Mammary epithelial cell (primary cell): ENCODE data around the gene KRTDAP.

Experiments used
- EZH2 ChIP-seq: IDR thresholded peaks from 2 replicates; pipeline ENCODE4 v1.6.1; 2012; ENCODE audit warnings: low read length, inconsistent platforms, borderline replicate concordance
- TF ChIP-seq, protein P1 (sequence below), 2 donors: IDR thresholded peaks in 1 of 2; conservative IDR thresholded peaks in 1 of 2; 2 replicates each; pipeline ENCODE4 v1.5.1; 2011 to 2012; ENCODE audit warnings: inconsistent platforms in 2 of 2, low read length in 2 of 2, mild to moderate bottlenecking in 2 of 2, control low read depth in 1 of 2, low read depth in 1 of 2; ENCODE audit not compliant: insufficient read depth in 1 of 2; ENCODE audit errors: extremely low read depth in 1 of 2

DNA sequence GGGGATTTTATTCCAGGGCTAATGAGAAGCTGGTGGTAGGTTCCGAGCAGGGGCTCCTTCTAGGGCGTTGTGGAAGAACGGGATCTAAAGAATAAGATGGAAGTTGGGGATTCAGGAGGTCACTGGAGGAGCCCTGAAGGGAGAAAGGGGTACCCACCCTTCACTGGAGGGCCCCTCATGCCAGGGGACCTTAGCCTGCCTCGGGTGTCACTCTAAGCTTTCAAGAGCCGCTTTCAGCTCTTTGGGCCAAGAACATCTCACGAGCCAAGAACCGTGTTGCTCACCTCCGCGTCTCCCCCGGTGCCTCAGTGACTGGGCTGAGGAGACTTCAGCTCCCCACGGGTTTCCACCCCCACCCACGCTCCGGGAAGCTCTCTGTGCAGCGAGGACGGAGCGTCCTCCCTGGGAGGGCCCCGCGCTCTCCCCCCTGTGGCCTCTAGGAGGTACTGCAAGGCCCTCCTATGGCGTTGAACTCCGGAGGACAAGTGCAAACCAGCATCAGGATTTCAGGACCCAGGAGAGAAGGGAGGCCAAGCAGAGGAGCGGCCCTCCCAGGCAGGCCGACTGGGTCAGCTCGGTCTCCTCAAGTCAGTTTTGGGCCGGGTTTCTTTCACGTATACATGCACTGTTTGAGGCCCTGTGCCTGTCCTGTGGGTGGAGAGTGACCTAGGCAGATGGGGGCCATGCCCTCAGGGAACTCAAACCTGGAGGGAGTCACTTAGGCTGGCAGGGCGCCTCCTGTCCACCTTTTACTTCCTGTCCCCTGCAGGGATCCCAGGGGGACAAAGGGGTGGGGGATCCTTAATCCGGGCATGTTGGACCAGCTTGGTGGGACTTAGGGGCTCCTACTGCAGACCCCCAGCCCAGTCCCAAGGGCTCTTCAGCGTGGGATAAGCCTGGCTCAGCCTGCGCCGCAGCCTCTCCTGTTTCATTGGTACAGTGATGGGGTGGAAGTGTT lies 5.1 kb upstream of the KRTDAP start:
- no peak for TF ChIP-seq EZH2
- TF ChIP-seq, protein P1, sequence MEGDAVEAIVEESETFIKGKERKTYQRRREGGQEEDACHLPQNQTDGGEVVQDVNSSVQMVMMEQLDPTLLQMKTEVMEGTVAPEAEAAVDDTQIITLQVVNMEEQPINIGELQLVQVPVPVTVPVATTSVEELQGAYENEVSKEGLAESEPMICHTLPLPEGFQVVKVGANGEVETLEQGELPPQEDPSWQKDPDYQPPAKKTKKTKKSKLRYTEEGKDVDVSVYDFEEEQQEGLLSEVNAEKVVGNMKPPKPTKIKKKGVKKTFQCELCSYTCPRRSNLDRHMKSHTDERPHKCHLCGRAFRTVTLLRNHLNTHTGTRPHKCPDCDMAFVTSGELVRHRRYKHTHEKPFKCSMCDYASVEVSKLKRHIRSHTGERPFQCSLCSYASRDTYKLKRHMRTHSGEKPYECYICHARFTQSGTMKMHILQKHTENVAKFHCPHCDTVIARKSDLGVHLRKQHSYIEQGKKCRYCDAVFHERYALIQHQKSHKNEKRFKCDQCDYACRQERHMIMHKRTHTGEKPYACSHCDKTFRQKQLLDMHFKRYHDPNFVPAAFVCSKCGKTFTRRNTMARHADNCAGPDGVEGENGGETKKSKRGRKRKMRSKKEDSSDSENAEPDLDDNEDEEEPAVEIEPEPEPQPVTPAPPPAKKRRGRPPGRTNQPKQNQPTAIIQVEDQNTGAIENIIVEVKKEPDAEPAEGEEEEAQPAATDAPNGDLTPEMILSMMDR (conservative IDR thresholded peaks at IDR 0.05 in 1 of 2, IDR thresholded peaks at IDR 0.05 in 1 of 2; ENCODE audit: extremely low read depth in 1 of 2, insufficient read depth in 1 of 2, low read depth in 1 of 2, low read length in 2 of 2) = peak; percentile 94 to 99
